Smooth muscle cell of trachea (primary cell): ENCODE results near the gene ZNF19. TPM values are rescaled to one million over a fixed set of nuclear protein-coding genes. Genes with fewer than 3 reads are reported as not detected.

Source experiments
- total RNA-seq: library from RNA; depleted of rRNA; stranded (reverse); fragments of >200 nt; gene quantifications from 2 replicates; pipeline ENCODE4 v1.2.1, GENCODE V29; 2014

Gene ZNF19
- 3.0 and 5.2 TPM in 2 replicates for total RNA-seq

DNA sequence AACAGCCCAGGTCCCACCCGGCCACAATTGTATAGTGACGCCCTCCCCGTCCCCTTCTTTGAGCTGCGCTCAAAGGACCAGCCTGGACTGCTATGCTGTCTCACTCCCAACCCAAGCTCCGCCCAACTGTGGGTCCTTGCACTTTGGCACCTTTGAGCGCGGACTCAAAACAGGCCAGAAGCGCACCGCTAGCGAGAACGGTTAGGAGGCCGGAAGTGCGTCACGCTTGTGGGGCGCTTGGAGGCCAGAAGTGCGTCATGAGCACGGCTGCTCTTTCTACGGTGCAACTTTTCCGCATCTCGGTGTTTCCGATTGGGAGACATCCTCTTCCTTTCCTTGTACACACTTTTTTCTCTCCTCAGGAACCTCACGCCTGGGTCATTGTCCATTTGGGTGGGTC, at the start of gene ZNF19:
Gene ZNF19, minus strand, starts transcription at position 203 of the 400 bp plus-strand sequence. CDS start 7,210 bp downstream, outside the sequence.

GRCh38 chr16:71526111-71526631, 37.0 kb upstream of the ZNF19 start, which contains the start of gene CHST4:
Gene CHST4 (plus strand): TSS chr16:71526426. CDS start chr16:71536678, 10,252 bp downstream.

GRCh38 chr16:71461686-71462648, 27.2 kb downstream of the ZNF19 start, which contains the start of gene ZNF23:
Gene ZNF23 (minus strand): TSS chr16:71462247. CDS start chr16:71456796, 5,451 bp downstream.

GRCh38 chr16:71442051-71442440, 47.1 kb downstream of the ZNF19 start, which contains the start of gene TLE7:
Gene TLE7 (minus strand): TSS chr16:71442054. CDS start chr16:71433324, 8,730 bp downstream.

Other genes with a start within 250 kb of the ZNF19 start
- gene CMTR2, start 199.9 kb downstream of the ZNF19 start, total RNA-seq = 28.4 and 32.1 TPM in 2 replicates
- 0.33 TPM in 1 of 2 replicates, not detected in the other for gene CALB2, start 130.6 kb downstream of the ZNF19 start, total RNA-seq
- not detected in 2 replicates for gene TLE7, start 47.3 kb downstream of the ZNF19 start, total RNA-seq
- gene ZNF23, start 27.1 kb downstream of the ZNF19 start, total RNA-seq = 12.7 and 12.9 TPM in 2 replicates
- gene CHST4, start 37.1 kb upstream of the ZNF19 start, total RNA-seq = not detected in 2 replicates
- gene TAT, start 87.8 kb upstream of the ZNF19 start, total RNA-seq = not detected in 2 replicates
- gene MARVELD3, start 136.9 kb upstream of the ZNF19 start, total RNA-seq = not detected in 2 replicates
- gene PHLPP2, start 235.4 kb upstream of the ZNF19 start, total RNA-seq = 7.7 and 7.8 TPM in 2 replicates